Upper lobe of left lung (tissue), 4 donors: Measurements from ENCODE around the gene R3HDM2.

Experiments
- CTCF ChIP-seq, 6 experiments: fragments of 450-650 bp in 4 of 6; fragments of 200-600 bp in 2 of 6; sonication (generic) in 2 of 6; IDR thresholded peaks; one replicate each; pipeline ENCODE4 v1.5.1; 2016 to 2019; ENCODE audit warnings: antibody characterized with exemption in 6 of 6
- POLR2A ChIP-seq, 4 donors: fragments of 450-650 bp; IDR thresholded peaks; one replicate each; pipeline ENCODE4 v1.5.1; 2016 to 2017; ENCODE audit warnings: antibody characterized with exemption in 4 of 4, mild to moderate bottlenecking in 2 of 4

- TF ChIP-seq POLR2A (IDR thresholded peaks at IDR 0.05) (no peak), CTCF (IDR thresholded peaks at IDR 0.05) (no peak)
Measured at GRCh38 chr12:57325395-57325794, 105.4 kb downstream of the R3HDM2 start.
